HG03097 (cell line): ENCODE results near the gene FZD7.

Source experiments
- ATAC-seq: cut with Tn5 transposase; IDR thresholded peaks from one replicate; pipeline ENCODE4 v1.9.1; 2021; ENCODE audit not compliant: unreplicated experiment, low FRiP score

FZD7 gene

DNA sequence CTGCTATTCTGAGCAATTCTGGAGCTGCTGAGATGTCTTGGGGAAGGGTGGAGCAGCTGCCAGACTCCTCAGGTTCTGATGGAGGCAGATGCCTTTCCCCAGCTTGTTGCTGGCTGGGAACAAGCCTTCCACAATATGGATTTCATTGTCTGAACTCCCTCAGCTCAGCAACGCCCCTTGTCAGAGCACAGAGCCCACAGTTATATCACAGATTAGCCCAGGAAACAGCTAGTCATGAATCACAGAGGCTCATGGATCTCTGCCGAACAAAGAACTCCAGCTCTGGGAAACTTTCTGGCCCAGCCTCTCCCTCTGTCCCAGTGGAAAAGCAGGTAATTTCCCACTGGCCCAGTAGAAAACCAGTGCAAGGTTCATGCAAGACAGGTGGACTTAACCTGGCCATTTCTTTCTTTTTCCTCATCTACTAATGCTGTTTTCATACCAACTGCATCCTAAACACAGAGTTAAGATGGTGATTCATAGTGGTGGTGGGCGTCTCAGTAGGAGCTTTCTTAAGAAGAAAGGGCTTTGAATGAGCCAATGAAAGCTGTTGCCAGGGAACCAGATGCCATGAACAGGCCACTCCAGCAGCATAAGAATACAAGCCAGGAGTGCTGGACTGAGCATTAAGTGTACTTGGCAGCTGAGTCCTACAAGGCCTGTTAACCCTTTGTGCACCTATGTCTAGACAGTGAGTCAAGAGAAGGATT, 30.7 kb downstream of the FZD7 start:
- no peak for ATAC-seq

DNA sequence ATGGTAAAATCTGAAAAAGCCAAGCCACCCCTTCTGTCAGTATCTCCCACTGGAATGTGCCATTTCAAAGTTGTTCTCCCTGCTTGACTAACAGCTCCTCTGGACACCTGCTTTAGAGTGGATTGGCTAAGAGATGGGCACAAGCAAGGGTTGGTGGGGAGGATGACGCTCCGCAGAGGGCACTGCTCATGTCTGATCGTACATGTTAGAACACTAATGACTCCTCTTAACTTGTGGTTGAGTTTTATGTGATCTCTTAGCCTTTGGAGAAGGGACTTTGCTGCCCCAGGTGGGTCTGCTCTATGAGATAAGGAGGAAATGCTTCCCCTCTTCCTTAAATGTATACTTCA, 31.2 kb downstream of the FZD7 start:
- no peak for ATAC-seq

DNA sequence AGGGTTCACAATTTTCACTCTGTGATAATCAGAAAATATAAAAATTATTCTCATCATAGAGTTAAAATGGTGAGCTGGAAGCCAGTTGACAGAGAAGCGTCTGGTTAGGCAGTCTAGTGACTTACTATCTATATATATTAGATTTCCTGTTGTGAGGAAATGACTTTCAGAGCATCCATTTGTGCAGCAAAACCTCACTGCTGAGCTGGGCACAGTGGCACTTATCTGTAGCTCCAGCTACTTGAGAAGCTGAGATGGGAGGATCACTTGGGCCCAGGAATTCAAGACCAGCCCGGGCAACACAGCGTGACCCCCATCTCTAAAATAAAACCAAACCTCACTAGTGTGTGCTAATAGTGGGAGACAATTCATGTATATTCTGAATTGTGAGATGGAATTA, 32.2 kb downstream of the FZD7 start:
- ATAC-seq, result no peak

DNA sequence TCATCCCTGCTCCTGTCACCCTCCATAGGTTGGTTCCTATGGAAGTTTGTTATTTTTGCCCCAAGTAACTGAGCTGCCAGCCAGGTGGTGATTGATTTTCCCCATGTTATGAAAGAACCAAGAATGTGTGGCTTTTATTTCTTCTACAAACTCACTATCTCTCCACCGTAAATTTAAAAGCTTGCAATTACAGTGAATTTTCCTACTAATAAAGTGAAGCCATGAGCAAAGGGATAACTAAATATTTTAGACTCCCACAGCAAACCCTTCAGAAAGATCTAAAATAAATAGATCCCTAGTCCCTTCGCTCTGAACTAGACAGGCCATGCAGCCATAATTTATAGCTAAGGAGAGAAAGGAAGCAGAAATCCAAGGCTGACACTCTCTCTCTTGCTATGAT, 33.2 kb downstream of the FZD7 start:
- no peak for ATAC-seq

DNA sequence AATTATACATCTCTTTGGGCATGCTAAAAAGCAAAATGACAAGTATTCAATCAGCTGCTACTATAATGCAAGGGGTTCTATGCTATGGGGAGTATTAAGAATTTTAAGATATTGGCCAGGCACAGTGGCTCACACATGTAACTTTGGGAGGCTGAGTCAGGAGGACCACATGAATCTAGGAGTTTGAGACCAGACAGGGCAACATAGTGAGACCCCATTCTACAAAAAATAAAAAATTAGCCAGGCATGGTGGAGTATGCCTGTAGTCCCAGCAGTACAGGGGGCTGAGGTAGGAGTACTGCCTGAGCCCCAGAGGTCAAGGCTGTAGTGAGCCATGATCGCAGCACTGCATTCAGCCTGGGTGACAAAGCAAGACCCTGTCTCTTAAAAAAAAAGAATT, 33.9 kb downstream of the FZD7 start:
- no peak for ATAC-seq

DNA sequence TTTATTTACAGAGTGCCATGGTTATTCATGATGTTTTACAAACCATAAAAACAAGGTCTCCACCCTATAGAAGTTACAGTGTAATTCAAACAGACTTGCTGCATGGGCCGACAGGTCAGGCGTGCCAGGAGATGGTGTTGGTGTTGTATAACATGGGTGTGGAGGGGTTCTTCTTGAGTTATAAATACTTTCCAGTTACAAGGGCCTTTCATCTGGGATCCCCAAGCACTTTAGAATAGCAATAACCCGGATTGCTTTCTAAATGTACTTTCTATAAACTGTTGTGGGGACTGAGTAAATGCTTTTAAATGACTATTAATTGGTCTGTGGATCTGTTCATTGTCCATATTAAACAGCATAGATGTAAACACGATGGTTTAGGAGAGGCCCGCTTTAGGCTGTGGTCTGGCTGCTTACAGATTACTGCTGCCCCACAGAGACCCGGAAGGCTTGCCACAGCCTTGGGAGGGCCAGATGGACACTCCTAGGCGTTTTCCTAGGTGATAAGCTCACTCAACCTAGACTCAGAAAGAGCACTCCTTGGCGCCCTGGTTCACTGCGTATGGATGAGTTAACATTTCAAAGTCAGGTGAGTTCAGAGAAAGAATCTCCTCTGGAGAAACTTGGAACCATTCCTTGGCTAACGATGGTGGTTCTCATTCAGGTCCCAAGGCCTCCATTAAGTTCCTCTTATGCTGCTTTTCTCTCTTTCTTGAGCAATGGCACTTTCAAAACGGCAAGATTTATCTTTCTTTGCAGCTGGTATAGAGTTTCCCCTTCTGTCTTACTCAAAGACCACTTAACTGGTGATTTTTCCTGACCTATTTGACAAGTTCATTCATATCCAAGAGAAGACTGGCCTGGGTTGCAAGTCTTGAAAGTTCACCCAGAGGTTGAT, 35.8 kb downstream of the FZD7 start:
- no peak for ATAC-seq

GRCh38 chr2:202071107-202071506, 37.5 kb downstream of the FZD7 start:
- ATAC-seq, result no peak

DNA sequence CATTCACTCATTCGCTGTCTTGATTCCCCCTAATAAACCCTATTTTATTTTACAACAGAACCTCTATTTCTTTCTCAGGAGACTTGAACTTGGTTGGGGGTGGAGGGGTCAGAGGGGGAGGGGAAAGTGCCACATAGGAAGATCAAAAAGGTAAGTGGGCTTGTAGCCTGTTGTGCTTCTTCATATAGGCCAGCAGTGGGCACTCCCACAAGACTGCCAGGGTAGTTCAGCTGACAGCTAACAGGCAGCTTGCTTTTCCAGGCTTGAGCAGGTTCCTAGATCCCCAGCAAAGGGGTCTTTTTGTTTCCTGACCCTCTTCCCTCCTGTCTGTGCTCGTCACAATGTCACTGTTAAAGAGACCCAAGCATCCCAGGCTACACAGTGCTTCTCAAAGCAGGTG, 38.6 kb downstream of the FZD7 start:
- ATAC-seq, result no peak

GRCh38 chr2:202072737-202073401, 39.2 kb downstream of the FZD7 start, which contains the start of gene KIAA2012:
Gene KIAA2012, plus strand, starts transcription at chr2:202073255. Its CDS starts 373 bp downstream, at chr2:202073628.
- no peak for ATAC-seq

GRCh38 chr2:202074324-202074723, 40.7 kb downstream of the FZD7 start:
- no peak for ATAC-seq

DNA sequence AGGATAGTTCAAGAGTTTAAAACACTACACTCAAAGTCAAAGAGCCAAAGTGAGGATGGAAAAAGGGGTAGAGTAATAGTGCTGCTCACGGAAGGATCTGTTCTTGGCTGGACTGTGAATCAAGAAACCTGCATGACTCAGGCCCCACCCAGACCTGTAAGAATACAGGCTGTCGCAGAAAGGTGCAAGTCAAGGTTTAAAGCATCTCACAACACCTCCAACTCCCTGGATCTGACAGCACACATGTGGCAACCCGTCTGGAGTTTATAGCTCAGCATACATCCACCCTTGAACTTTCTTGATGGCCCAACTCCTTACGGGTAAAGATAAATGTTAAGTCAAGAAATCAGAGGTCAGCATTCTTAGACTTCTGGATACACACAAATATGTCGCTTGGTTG, 45.7 kb downstream of the FZD7 start:
- ATAC-seq, result no peak

- no peak for ATAC-seq
These were observed 50.6 kb downstream of the FZD7 start for GRCh38 chr2:202084265-202084664.
